NB4 (cell line): ENCODE data around the gene GRXCR1.

Experiments
- DNase-seq: peaks from one replicate; pipeline ENCODE4 v3.0.0; 2010; ENCODE audit warnings: low read depth
- H3K4me3 ChIP-seq: one replicate; pipeline ENCODE4 v1.5.1; 2011; ENCODE audit warnings: mild to moderate bottlenecking, low read depth, low read length, moderate library complexity
- MYC ChIP-seq: IDR thresholded peaks from 2 replicates; pipeline ENCODE4 v1.6.1; 2011; ENCODE audit warnings: low read depth, low read length
- POLR2A ChIP-seq: IDR thresholded peaks from 2 replicates; pipeline ENCODE4 v1.6.1; 2011; ENCODE audit warnings: mild to moderate bottlenecking; ENCODE audit not compliant: insufficient read length; ENCODE audit errors: extremely low read depth
- TF ChIP-seq, protein P1 (sequence below): IDR thresholded peaks from one replicate; pipeline ENCODE4 v1.5.1; 2012; ENCODE audit warnings: low read depth, low read length
- TF ChIP-seq, protein P2 (sequence below): IDR thresholded peaks from 2 replicates; pipeline ENCODE4 v1.6.1; 2011; ENCODE audit warnings: low read depth, low read length

Gene GRXCR1

DNA sequence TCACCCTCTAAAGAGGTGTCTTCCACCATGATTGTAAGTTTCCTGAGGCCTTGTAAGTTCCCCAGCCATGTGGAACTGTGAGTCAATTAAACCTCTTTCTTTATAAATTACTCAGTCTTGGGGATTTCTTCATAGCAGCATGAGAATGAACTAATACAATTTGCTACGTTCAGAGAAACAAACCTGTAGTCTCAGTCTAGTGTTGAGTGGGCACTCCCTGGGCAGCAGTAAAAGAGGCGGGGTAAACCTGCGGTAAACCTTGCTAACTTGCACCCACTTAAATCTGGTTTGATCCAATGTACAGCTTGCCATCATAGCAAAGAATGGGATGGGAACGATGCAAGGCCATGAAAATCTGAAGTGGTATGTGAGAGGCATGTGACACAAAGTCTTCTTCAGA is 22.4 kb downstream of the GRXCR1 start:
- TF ChIP-seq POLR2A, result no peak
- TF ChIP-seq, protein P1, sequence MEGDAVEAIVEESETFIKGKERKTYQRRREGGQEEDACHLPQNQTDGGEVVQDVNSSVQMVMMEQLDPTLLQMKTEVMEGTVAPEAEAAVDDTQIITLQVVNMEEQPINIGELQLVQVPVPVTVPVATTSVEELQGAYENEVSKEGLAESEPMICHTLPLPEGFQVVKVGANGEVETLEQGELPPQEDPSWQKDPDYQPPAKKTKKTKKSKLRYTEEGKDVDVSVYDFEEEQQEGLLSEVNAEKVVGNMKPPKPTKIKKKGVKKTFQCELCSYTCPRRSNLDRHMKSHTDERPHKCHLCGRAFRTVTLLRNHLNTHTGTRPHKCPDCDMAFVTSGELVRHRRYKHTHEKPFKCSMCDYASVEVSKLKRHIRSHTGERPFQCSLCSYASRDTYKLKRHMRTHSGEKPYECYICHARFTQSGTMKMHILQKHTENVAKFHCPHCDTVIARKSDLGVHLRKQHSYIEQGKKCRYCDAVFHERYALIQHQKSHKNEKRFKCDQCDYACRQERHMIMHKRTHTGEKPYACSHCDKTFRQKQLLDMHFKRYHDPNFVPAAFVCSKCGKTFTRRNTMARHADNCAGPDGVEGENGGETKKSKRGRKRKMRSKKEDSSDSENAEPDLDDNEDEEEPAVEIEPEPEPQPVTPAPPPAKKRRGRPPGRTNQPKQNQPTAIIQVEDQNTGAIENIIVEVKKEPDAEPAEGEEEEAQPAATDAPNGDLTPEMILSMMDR, result no peak
- TF ChIP-seq, protein P2, sequence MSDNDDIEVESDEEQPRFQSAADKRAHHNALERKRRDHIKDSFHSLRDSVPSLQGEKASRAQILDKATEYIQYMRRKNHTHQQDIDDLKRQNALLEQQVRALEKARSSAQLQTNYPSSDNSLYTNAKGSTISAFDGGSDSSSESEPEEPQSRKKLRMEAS, result no peak
- no peak for TF ChIP-seq MYC
- DNase-seq, result no peak
- H3K4me3 ChIP-seq, result no peak overlapping the region

DNA sequence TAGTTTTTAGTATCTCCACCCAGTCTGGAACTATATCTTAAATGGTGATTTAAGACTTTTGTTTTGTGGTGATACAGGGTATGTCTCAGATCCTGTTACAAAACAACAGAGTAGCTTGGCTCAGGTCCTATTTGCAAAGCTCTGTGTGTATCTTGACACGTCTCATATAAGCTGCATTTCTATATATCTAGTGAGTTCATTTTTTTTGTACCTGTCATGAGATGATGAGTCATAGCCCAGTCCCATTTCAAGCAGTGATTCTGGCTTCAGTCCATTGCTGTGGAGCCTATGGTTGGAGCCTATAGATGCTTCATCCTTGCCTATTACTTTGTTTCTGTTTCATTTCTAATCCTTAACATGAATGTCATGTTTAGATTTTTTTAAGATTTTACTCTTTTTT is 23.0 kb downstream of the GRXCR1 start:
- TF ChIP-seq POLR2A (no peak), MYC (no peak)
- TF ChIP-seq, protein P1, result no peak
- TF ChIP-seq, protein P2, result no peak
- DNase-seq, result no peak
- no peak overlapping the region for H3K4me3 ChIP-seq

DNA sequence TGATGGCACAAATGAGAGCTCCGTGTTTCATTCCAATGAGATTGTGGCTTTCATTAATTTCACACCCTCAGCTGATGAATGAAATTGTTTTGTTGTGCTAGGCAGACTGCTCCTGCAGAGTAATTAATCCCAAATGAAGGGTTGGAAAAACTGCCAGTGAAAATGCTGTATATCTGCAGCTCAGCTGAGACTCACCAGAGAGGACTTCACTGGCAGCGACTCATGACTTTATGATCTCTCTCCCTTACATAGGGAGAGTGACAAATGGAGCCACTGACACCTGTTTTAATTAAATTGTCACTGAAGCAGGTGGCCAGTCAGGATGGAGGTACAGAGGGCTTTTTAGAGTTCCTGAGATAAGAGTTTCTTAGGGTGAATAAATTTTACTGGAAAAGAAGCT is 24.8 kb downstream of the GRXCR1 start:
- TF ChIP-seq MYC (no peak), POLR2A (no peak)
- TF ChIP-seq, protein P2, result no peak
- TF ChIP-seq, protein P1, result no peak
- DNase-seq, result no peak

DNA sequence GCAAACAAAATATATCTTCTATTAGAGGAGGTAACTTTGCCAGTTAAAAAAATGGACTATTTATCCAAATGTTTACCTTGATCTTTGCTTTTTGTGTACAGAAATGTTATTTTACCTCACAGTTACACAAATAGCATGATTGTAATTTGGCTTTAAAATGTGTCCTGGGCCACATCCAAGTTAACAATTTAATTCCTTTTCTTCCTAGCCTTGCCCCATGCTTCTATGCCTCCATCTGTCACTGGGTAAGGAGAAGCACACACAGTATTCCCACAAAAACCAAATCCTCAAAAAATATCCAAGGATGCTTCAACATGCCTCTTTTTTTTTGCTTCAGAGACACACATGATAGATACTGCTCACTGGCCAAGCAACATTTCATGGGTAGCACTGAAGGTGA is 30.9 kb downstream of the GRXCR1 start:
- DNase-seq, result no peak
- TF ChIP-seq POLR2A (no peak), MYC (no peak)
- TF ChIP-seq, protein P1, result no peak
- TF ChIP-seq, protein P2, result no peak

More for the DNA sequence above, 24.8 kb downstream of the GRXCR1 start:
- no peak overlapping the region for H3K4me3 ChIP-seq

DNA sequence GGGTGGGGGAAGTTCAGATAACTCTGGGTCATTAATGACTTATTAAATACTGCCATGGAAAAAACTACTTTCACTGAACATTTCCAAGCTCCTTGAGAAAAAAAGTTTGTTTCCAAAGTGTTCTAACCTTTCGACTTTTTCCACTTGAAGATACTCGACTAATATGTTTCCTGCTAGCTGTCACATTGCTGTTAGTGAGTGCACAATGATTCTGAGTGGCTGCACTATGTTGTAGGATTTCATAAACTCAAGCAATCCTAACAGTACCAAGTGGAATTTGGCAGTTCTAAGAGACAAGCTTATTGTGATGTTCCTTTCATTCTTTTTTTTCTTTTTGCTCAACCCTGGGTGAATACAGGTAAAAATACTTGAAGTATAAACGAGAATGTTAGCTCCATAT is 33.4 kb downstream of the GRXCR1 start:
- H3K4me3 ChIP-seq, result no peak overlapping the region
- TF ChIP-seq, protein P2, result no peak
- TF ChIP-seq POLR2A, result no peak
- TF ChIP-seq, protein P1, result no peak
- TF ChIP-seq MYC, result no peak

More for the DNA sequence above, 30.9 kb downstream of the GRXCR1 start:
- no peak overlapping the region for H3K4me3 ChIP-seq

More for the DNA sequence above, 33.4 kb downstream of the GRXCR1 start:
- no peak for DNase-seq
